ENCODE data around the gene JAG1.

JAG1 gene

GRCh38 chr20:10667077-10667401, 6.8 kb downstream of the JAG1 start:
- no peak for DNase-seq

DNA sequence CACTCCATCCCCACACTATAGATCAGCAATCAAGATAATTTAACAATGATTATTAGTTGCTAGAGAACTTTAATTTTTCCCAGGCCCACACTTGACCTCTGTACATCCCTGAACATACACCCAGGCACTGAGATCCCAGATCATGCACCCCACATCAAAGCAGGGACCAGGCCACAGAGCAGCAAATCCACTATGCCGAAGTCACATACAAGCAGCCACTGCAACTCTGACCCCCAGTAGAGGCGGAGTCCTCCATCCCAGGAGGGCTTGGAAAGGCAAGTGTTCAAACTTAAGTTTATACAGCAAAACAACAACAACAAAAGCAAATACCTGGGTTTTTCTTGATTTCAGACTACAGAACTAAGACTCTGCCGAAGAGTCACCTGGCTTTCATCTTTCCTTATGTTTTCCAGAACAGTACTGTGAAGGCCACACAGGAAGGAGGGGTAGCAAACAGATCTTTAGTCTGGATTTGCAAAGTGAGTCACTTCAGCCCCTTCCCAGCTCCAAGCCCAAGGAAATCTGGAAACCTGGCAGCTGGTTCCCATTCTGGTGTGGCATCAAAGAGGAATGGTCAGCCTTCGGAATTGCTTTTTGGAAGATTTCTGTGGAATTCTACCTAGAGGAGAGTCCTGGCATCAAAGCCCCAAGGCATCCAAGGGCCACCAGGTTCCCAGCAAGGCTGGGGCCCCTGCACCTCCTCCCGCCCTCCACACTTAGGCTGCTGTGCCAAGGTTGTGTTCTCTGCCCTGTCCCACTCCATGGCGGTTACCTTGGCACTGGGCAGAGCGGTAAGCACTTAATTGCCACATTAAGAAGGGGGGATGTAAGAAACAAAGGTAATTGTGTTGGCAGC, 7.3 kb downstream of the JAG1 start:
- DNase-seq, result no peak

DNA sequence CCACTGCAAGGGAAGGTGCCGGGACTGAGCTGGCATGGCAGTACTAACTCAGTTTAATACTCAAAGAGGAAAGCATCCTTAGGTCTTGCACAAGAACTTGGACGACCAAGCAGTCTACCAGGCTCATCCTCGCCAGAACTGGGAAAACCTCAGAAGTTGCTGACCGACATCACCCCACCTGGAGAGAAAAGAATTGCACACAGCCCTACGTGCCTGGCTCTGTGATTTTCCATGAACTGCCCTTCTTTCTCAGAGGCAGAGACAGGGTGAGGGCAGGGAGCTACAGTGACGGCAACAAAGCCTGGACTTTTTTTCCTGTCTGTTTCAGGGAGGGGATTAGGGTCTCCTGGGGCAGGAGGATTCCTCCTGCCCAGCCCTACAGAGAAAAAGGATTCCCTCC, 8.0 kb downstream of the JAG1 start:
- no peak for DNase-seq

DNA sequence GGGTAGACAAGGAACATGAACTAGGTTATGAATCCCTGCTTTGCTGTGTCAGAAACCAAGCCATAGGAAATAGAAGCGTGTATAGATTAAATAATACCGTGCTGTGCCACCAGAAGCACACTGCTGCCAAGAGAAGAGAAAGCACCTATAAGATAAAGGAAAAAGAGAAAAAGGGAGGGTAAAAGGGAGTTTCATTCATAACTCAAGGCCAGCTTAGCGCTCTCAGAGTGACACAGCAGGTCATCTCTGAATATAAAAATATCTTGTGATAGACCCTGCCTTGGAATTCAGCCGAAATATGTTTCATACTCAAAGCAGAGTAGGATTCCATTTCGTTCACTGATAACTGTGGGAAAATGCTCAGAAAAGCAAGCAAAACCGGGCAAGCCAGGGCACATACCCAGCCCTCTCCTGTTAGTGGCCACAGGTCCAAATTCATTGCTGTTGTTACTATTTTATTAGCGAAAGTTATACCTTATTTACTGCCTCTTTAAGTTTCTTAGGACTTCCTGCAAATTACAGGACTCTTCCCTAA, 8.7 kb downstream of the JAG1 start:
- no peak for DNase-seq

DNA sequence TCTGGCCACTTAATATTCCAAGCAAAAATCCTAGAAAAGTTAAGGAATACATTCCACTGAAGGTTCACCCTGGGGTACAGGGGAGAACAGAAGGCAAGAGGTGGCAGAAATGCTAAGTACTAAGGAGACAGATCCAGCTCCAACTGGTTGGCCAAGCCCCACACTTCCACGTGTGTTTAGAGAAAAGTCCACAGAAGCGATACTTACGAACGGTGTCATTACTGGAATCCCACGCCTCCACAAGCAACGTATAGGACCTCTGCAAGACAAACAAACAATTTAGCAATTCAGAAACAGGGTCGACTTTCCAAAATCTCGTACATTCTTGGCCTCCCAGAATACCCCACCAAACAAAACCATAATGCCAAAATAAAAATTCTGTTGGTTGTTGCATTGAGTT, 10.0 kb downstream of the JAG1 start:
- DNase-seq, result no peak

GRCh38 chr20:10662661-10663458, 10.9 kb downstream of the JAG1 start:
- no peak for DNase-seq

- no peak for DNase-seq
Observed at GRCh38 chr20:10662151-10662550, 11.6 kb downstream of the JAG1 start.

DNA sequence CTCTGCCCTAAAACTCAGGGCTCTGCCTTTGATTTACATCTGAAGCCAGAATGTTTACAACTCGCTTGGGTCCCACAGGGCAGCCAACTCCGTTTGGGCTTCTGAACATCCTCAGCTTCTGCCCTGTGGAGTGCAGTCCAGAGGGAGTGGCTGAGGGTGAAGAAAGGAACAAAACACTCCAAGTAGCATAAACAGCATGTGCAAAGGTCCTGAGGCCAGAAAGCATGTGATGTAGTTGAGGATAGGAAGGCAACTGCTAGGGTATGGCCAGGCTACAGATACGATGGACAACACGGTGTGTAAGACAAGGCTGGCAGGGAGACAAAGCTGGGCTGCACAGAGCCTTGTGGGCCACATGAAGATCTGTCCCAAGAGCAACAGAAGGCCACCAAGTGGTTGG, 12.5 kb downstream of the JAG1 start:
- DNase-seq, result no peak

DNA sequence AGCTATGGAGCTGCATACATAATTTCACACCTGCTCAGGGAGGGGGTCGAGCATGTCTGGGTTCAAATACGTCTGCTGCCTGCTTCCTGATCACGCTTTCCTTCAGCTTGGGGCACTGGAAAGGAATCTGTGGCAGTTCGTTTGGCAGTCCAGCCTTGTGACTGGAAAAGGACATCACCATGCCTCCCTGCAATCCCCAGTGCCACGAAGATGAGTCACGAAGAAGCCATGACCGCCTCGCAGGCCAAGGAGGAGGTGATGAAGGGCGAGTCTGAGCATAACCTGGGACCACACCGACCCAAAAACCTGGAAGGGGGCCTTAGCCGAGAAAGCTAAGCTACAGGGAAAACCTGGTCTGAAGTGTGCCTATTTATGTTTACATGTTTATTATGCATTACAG, 13.1 kb downstream of the JAG1 start:
- no peak for DNase-seq

DNA sequence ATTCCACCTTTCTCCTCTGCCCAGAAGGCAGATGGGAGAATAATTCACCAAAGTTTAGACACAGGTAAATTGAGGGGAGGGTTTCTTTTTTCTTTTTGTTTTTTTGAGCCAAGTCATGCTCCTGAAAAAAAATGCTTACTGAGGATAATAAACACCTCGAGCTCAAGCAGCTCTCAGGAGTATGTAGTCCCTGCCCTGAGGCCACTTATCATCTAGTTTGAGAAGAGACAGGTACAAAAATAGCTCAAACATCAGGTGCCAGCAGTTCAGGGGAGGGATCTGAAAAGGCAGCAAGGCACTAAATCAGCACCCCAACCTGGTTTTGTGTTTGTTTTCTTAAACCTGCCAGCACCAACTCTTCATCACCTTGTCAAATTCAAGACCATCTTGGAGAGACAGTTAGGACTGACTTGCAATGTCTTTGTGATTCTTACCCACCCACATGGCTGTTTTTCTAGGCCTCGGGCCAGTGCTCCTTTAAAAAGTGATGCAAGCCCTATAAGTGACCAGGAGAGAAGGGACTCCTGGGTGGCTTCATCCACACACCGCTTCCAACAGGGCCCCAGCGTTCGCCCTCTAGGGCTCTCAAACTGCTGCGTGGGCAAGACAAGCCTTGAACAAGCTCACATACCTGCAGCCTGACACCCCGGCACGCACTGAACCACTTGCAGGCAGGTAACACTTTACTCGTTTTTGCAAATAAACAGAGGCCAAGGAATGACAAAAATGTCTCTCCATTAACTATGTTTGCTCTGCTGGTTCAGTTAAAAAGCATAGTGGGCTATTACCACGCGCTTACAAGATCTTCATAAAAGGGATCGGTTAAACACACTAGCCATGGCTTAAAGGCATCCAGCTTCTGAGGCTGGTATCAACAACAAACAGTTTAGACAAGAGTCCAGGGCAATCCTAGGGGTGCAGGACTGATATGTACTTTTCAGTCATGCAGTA, 13.9 kb downstream of the JAG1 start:
- no peak for DNase-seq

- DNase-seq, result no peak
Observed at GRCh38 chr20:10658876-10659632, 14.7 kb downstream of the JAG1 start.

DNA sequence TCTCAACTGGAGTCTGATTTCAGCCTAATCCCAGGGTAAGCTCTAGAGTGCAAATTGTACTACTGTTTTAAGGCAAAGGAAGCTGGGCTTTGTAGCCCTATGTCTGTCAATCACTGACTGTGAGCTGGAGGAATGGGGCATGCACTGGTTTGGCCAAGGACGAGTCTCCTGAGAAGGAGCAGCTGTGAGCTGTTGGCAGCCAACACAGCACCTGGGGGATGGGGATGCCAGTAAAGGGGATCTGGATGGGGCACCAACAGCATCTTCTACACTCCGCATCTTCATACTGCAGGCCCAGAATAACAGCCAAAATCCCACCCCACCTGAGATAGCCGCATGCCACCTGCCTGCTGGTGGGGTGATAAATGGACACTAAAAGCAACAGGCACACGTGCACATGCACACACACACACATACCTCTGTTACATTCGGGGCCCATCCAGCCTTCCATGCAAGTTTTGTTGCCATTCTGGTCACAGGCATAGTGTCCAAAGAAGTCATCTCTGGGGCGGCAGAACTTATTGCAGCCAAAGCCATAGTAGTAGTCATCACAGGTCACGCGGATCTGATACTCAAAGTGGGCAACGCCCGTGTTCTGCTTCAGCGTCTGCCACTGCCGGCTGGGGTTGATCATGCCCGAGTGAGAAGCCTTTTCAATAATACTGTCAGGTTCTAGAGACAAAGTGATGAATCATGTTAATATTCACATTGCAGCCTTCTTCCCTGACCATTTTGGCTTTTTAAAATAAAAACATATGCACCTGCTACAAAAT, 15.6 kb downstream of the JAG1 start:
- DNase-seq, result no peak

DNA sequence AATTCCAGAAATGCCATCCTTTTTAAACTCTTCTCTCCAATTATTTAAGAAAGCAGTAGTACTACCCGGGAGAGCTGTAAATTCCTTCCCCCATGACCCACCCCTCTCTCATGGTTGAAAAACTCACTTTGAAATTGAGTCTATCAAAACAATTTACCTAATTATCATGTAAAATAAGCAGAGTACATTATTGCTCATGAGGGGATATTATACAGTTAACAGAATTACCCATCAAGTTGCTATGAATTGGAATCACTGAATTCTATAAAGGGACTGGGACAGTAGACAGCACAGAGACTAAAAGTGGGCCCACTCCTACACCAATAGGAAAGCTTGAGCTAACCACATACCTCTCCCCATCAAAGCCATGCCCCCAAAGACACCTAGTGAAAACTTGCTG, 16.3 kb downstream of the JAG1 start:
- DNase-seq, result no peak

DNA sequence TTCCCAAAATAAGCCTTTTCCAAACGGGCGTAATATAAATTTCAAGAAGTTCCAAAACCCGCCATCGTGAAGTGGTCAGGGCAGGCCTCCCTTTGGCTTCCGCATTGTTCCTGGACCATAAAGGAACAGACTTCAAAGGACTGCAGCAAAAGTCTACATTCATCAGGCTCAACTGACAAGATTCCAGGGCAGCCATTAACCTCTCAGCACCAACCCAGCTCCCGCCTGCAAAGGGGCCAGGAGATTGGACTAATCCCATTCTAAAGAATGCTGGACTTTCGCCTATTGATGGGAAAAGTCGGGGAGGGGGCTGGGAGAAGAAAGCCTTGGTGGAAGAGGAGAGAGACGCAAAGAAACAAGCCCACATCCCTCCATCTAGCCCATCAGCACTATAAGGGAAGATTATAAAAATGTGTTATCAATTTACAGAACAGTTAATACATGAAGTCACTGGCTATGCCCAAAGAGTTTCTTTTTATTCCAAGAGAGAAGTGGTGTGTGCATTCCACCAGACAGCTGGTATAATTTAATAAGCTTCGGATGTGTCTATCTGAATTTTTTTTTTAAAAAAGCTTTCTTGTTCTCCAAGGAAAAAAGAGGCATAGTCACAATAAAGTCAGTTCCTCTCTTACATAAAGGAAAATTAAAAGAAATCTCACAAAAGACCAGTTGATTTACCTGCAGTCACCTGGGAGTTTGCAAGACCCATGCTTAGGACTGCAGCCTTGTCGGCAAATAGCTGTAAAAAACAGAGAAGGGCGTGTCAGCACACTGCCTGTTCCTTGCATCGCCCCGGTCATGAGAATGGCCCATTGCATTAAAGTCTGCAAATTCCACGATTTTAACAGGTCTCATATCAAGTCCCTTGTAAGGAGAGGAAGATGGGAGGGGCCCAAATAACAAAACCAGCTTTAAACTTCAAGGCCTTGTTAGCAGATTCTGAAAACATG, 17.8 kb downstream of the JAG1 start:
- DNase-seq, result no peak

GRCh38 chr20:10654630-10655029, 19.2 kb downstream of the JAG1 start:
- DNase-seq, result no peak

- no peak for DNase-seq
Observed at GRCh38 chr20:10654250-10654610, 19.6 kb downstream of the JAG1 start.

GRCh38 chr20:10653599-10654249, 20.1 kb downstream of the JAG1 start:
- DNase-seq, result no peak

DNA sequence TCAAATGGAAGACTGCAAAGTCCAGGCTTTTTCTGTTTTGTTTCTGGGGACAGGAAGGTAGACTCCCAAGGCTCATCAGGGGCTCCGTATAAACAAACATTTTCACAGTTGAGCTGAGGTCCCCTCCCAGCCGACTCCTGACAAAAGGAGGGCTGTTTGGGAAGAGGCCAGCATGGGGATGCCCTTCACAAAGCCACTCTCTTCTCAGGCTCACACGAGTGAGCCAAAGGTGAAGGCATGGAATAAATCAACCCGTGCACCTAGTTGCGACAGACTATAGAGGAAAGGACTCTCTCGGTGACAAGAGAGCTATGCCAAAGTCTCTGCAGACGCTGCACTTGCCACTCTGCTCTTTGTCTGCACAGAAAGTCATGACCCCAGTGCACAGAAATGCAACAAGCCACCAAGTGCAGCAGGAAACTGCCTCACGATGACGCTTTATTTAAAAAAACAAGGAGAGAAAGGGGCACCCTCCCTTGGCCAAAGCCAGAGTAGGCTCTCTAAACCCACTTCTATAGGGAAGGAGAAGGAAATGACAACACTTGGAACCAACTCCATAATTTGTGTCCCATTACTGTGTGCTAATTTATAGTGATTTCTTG, 21.0 kb downstream of the JAG1 start:
- DNase-seq, result no peak

DNA sequence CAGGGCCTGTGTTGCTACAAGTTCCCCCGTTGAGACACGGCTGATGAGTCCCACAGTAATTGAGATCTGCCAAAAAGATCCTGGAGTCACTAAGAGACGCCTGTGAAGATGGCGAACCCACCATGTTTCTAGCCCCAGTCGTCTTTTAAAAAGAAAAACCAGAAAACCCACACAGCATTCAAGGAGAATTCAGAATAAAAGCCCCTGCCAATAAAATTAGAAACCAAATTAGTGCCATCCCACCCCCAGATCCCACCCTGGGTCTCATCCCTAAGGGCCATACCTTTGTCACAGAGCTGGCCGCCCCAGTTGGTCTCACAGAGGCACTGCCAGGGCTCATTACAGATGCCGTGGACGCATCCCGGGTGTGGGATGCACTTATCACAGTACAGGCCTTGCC, 21.6 kb downstream of the JAG1 start:
- no peak for DNase-seq
